ENCODE data around the gene BYSL. TPM values are rescaled to one million over a fixed set of nuclear protein-coding genes. Genes with fewer than 3 reads are reported as not detected.

BYSL gene
- total and polyA plus RNA-seq, 9 of the 15 experiments (the other 6 are each of a cell fraction or from before 2014, with no cell fraction given) = 22.2 to 92.3 (median 53.4) TPM

DNA sequence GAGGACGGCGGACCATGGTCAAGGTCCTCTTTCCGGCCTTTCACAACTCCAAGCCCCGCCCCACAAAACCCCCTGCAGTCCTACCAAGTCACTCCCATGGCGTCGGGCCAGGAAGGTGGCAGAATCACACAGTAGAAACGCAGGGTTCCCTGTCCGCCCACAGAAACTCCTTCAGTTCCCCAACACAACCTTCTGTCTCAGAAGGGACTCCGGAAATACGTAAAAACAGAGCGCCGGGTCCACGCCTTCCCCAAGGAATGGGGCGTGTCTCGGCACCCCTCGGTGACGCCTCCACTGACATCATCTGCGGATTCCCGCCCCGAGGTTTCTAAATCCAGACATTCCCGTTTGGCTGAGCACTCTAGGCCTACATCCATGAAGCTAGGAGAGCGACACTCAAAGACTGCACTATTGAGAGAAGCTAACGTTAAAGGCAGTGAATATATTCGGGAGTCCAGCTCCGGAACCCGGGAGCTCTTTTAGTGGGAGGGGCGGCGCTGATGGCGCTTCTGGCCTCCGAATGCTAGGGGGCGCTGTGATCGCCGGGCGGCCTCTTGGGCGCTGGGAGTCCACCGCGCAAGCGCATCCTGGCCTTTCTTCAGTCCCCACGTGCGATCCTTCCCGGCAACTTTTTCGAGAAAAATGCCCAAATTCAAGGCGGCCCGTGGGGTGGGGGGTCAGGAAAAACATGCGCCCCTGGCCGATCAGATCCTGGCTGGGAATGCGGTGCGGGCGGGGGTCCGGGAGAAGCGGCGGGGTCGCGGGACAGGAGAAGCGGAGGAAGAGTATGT lies at the start of gene BYSL, which contains the start of gene MED20 (continued):
- TF ChIP-seq, protein P1, sequence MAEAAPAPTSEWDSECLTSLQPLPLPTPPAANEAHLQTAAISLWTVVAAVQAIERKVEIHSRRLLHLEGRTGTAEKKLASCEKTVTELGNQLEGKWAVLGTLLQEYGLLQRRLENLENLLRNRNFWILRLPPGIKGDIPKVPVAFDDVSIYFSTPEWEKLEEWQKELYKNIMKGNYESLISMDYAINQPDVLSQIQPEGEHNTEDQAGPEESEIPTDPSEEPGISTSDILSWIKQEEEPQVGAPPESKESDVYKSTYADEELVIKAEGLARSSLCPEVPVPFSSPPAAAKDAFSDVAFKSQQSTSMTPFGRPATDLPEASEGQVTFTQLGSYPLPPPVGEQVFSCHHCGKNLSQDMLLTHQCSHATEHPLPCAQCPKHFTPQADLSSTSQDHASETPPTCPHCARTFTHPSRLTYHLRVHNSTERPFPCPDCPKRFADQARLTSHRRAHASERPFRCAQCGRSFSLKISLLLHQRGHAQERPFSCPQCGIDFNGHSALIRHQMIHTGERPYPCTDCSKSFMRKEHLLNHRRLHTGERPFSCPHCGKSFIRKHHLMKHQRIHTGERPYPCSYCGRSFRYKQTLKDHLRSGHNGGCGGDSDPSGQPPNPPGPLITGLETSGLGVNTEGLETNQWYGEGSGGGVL (CRISPR knock-in tag; IDR thresholded peaks at IDR 0.05) = no peak
- TF ChIP-seq JUNB (CRISPR knock-in tag; conservative IDR thresholded peaks at IDR 0.05) (0 out of 2 replicates have a peak, but pooled peaks have one; percentile 14), ZNF253 (CRISPR knock-in tag; conservative IDR thresholded peaks at IDR 0.05) (no peak), ZNF133 (CRISPR knock-in tag; IDR thresholded peaks at IDR 0.05) (no peak), PCBP1 (IDR thresholded peaks at IDR 0.05; ENCODE audit: low read depth, low read length, poor library complexity, severe bottlenecking) (no peak), MEF2A (IDR thresholded peaks at IDR 0.05; ENCODE audit: control insufficient read depth, low read depth, low read length) (no peak), MBD2 (IDR thresholded peaks at IDR 0.05; ENCODE audit: borderline replicate concordance, low read depth) (peak; percentile 88), BRD4 (IDR thresholded peaks at IDR 0.05) (peak; percentile 77; the same call in 1 of the 2 replicates), PYGO2 (tag; IDR thresholded peaks at IDR 0.05) (no peak), SMAD1 (IDR thresholded peaks at IDR 0.05; ENCODE audit: low read depth, low read length, partially characterized antibody) (no peak), NR4A1 (CRISPR knock-in tag; IDR thresholded peaks at IDR 0.05) (no peak), NR4A1 (tag; IDR thresholded peaks at IDR 0.05) (no peak), ZNF507 (tag; conservative IDR thresholded peaks at IDR 0.05) (no peak), TCF3 (CRISPR knock-in tag; IDR thresholded peaks at IDR 0.05) (peak; percentile 27; the same call in 1 of the 2 replicates), PHF21A (IDR thresholded peaks at IDR 0.05; ENCODE audit: borderline replicate concordance, low read depth) (no peak), PTTG1 (tag; IDR thresholded peaks at IDR 0.05; ENCODE audit: low read depth) (no peak), ESRRA (IDR thresholded peaks at IDR 0.05; ENCODE audit: borderline replicate concordance, low read depth) (peak; percentile 41), CBFA2T3 (IDR thresholded peaks at IDR 0.05) (no peak), BRCA1 (IDR thresholded peaks at IDR 0.05) (no peak), BRCA1 (CRISPR knock-in tag; IDR thresholded peaks at IDR 0.05) (no peak), HLTF (IDR thresholded peaks at IDR 0.05) (peak; percentile 72), ZBTB17 (CRISPR knock-in tag; IDR thresholded peaks at IDR 0.05) (peak; percentile 23), SMARCE1 (IDR thresholded peaks at IDR 0.05) (no peak)
- TF ChIP-seq, protein P2, sequence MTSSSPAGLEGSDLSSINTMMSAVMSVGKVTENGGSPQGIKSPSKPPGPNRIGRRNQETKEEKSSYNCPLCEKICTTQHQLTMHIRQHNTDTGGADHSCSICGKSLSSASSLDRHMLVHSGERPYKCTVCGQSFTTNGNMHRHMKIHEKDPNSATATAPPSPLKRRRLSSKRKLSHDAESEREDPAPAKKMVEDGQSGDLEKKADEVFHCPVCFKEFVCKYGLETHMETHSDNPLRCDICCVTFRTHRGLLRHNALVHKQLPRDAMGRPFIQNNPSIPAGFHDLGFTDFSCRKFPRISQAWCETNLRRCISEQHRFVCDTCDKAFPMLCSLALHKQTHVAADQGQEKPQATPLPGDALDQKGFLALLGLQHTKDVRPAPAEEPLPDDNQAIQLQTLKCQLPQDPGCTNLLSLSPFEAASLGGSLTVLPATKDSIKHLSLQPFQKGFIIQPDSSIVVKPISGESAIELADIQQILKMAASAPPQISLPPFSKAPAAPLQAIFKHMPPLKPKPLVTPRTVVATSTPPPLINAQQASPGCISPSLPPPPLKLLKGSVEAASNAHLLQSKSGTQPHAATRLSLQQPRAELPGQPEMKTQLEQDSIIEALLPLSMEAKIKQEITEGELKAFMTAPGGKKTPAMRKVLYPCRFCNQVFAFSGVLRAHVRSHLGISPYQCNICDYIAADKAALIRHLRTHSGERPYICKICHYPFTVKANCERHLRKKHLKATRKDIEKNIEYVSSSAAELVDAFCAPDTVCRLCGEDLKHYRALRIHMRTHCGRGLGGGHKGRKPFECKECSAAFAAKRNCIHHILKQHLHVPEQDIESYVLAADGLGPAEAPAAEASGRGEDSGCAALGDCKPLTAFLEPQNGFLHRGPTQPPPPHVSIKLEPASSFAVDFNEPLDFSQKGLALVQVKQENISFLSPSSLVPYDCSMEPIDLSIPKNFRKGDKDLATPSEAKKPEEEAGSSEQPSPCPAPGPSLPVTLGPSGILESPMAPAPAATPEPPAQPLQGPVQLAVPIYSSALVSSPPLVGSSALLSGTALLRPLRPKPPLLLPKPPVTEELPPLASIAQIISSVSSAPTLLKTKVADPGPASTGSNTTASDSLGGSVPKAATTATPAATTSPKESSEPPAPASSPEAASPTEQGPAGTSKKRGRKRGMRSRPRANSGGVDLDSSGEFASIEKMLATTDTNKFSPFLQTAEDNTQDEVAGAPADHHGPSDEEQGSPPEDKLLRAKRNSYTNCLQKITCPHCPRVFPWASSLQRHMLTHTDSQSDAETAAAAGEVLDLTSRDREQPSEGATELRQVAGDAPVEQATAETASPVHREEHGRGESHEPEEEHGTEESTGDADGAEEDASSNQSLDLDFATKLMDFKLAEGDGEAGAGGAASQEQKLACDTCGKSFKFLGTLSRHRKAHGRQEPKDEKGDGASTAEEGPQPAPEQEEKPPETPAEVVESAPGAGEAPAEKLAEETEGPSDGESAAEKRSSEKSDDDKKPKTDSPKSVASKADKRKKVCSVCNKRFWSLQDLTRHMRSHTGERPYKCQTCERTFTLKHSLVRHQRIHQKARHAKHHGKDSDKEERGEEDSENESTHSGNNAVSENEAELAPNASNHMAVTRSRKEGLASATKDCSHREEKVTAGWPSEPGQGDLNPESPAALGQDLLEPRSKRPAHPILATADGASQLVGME (CRISPR knock-in tag; IDR thresholded peaks at IDR 0.05) = peak; percentile 8; the same call in 1 of the 2 replicates
